Measurements from ENCODE around the gene GRHL1.

- TF ChIP-seq CTCF (IDR thresholded peaks at IDR 0.05; ENCODE audit: borderline replicate concordance, extremely low read depth, low read length, poor library complexity, severe bottlenecking) (no peak), EZH2 (IDR thresholded peaks at IDR 0.05; ENCODE audit: borderline replicate concordance, low read depth, low read length, severe bottlenecking) (no peak)
Measured at GRCh38 chr2:9995059-9995458, 43.6 kb downstream of the GRHL1 start.

All from DND-41 (cell line).